Osteocyte (in vitro differentiated cells): ENCODE data around the gene MEIOB. TPM values are rescaled to one million over a fixed set of nuclear protein-coding genes. Genes with fewer than 3 reads are reported as not detected.

Source experiments
- DNase-seq: peaks from one replicate; pipeline ENCODE4 v3.0.0; 2021; ENCODE audit warnings: mixed read lengths; ENCODE audit not compliant: unreplicated experiment; ENCODE audit errors: extremely low spot score
- H3K27ac Mint-ChIP-seq: one replicate; pipeline ENCODE4 v1.8.0; 2021; ENCODE audit warnings: mild to moderate bottlenecking, mixed read lengths; ENCODE audit not compliant: unreplicated experiment
- H3K27me3 Mint-ChIP-seq: one replicate; pipeline ENCODE4 v1.8.0; 2021; ENCODE audit warnings: mixed read lengths; ENCODE audit not compliant: unreplicated experiment
- H3K36me3 Mint-ChIP-seq: one replicate; pipeline ENCODE4 v1.8.0; 2021; ENCODE audit warnings: mixed read lengths; ENCODE audit not compliant: unreplicated experiment
- H3K4me1 Mint-ChIP-seq: one replicate; pipeline ENCODE4 v1.8.0; 2021; ENCODE audit warnings: mixed read lengths; ENCODE audit not compliant: unreplicated experiment
- H3K4me3 Mint-ChIP-seq: one replicate; pipeline ENCODE4 v1.8.0; 2021; ENCODE audit warnings: mild to moderate bottlenecking, moderate library complexity, mixed read lengths; ENCODE audit not compliant: unreplicated experiment
- H3K9me3 Mint-ChIP-seq: one replicate; pipeline ENCODE4 v1.8.0; 2021; ENCODE audit warnings: mixed read lengths; ENCODE audit not compliant: unreplicated experiment
- CTCF ChIP-seq: fragments of 200-600 bp; sonication (generic); IDR thresholded peaks from 2 replicates; pipeline ENCODE4 v1.5.0; 2021; ENCODE audit warnings: antibody characterized with exemption, mild to moderate bottlenecking, moderate library complexity
- total RNA-seq: library from RNA; stranded (reverse); gene quantifications from 2 replicates; pipeline ENCODE4 v1.2.1, GENCODE V29; 2021

The MEIOB gene
- total RNA-seq, 1 donor from 2014 or later = 1.2 TPM

GRCh38 chr16:1857433-1858097, 14.4 kb downstream of the MEIOB start:
- peak overlapping the region; percentile 54 for H3K4me3 Mint-ChIP-seq
- H3K27ac Mint-ChIP-seq = peak overlapping the region; percentile 62
- H3K27me3 Mint-ChIP-seq = peaks cover 27% of the 10 kb centered on the region
- no peaks in the 10 kb centered on the region for H3K9me3 Mint-ChIP-seq
- H3K36me3 Mint-ChIP-seq = peaks cover 3% of the 10 kb centered on the region
- peaks cover 34% of the 10 kb centered on the region for H3K4me1 Mint-ChIP-seq
- no peak for TF ChIP-seq CTCF
- DNase-seq = peak; percentile 3

GRCh38 chr16:1851793-1852192, 20.2 kb downstream of the MEIOB start:
- Mint-ChIP-seq H3K4me1 (peaks cover under 1% of the 10 kb centered on the region), H3K9me3 (no peaks in the 10 kb centered on the region), H3K36me3 (no peaks in the 10 kb centered on the region), H3K4me3 (no peak overlapping the region), H3K27me3 (peaks cover 29% of the 10 kb centered on the region), H3K27ac (no peak overlapping the region)
- no peak for TF ChIP-seq CTCF
- DNase-seq = no peak

- no peak overlapping the region for H3K4me3 Mint-ChIP-seq
- no peaks in the 10 kb centered on the region for H3K4me1 Mint-ChIP-seq
- H3K27ac Mint-ChIP-seq = no peak overlapping the region
- no peaks in the 10 kb centered on the region for H3K36me3 Mint-ChIP-seq
- H3K9me3 Mint-ChIP-seq = no peaks in the 10 kb centered on the region
- DNase-seq = no peak
- peaks cover 35% of the 10 kb centered on the region for H3K27me3 Mint-ChIP-seq
- no peak for TF ChIP-seq CTCF
Observed at GRCh38 chr16:1850981-1851380, 21.0 kb downstream of the MEIOB start.

- no peak overlapping the region for H3K4me3 Mint-ChIP-seq
- DNase-seq = no peak
- H3K9me3 Mint-ChIP-seq = no peaks in the 10 kb centered on the region
- H3K36me3 Mint-ChIP-seq = no peaks in the 10 kb centered on the region
- no peak for TF ChIP-seq CTCF
- H3K27ac Mint-ChIP-seq = no peak overlapping the region
- H3K27me3 Mint-ChIP-seq = peaks cover 19% of the 10 kb centered on the region
- H3K4me1 Mint-ChIP-seq = no peaks in the 10 kb centered on the region
Observed at GRCh38 chr16:1846416-1846815, 25.5 kb downstream of the MEIOB start.

- Mint-ChIP-seq H3K4me1 (no peaks in the 10 kb centered on the region), H3K27me3 (peaks cover 15% of the 10 kb centered on the region), H3K9me3 (no peaks in the 10 kb centered on the region), H3K36me3 (no peaks in the 10 kb centered on the region), H3K4me3 (no peak overlapping the region), H3K27ac (no peak overlapping the region)
- no peak for TF ChIP-seq CTCF
- DNase-seq = no peak
Observed at GRCh38 chr16:1845985-1846384, 26.0 kb downstream of the MEIOB start.
